H9 (cell line): ENCODE data around the gene C1orf159. TPM values are rescaled to one million over a fixed set of nuclear protein-coding genes. Genes with fewer than 3 reads are reported as not detected.

Experiments used
- DNase-seq: peaks from one replicate; pipeline ENCODE4 v3.0.0-alpha.2; 2017
- H2AFZ ChIP-seq: one replicate; pipeline ENCODE4 v1.6.1; 2013; ENCODE audit warnings: mild to moderate bottlenecking, low read length, control low read depth, moderate library complexity
- H2AK5ac ChIP-seq: 2 replicates; pipeline ENCODE4 v1.6.1; 2013; ENCODE audit warnings: low read length, control low read depth, mixed read lengths; ENCODE audit not compliant: insufficient read length
- H2BK120ac ChIP-seq: one replicate; pipeline ENCODE4 v1.6.1; 2013; ENCODE audit warnings: low read depth, mild to moderate bottlenecking, low read length, control low read depth, inconsistent platforms; ENCODE audit not compliant: poor library complexity, severe bottlenecking
- H2BK12ac ChIP-seq: 2 replicates; pipeline ENCODE4 v1.6.1; 2013; ENCODE audit warnings: low read length, control low read depth, mixed read lengths, low read depth; ENCODE audit not compliant: insufficient read length
- H2BK15ac ChIP-seq: 2 replicates; pipeline ENCODE4 v1.6.1; 2013; ENCODE audit warnings: low read depth, low read length, control low read depth
- H2BK20ac ChIP-seq: one replicate; pipeline ENCODE4 v1.6.1; 2013; ENCODE audit warnings: low read depth, mild to moderate bottlenecking, low read length, control low read depth, inconsistent platforms; ENCODE audit not compliant: poor library complexity, severe bottlenecking
- H2BK5ac ChIP-seq: 2 replicates; pipeline ENCODE4 v1.6.1; 2013; ENCODE audit warnings: low read length, control low read depth, mixed read lengths; ENCODE audit not compliant: insufficient read length
- H3K14ac ChIP-seq: 2 replicates; pipeline ENCODE4 v1.6.1; 2013; ENCODE audit warnings: low read length, control low read depth; ENCODE audit not compliant: insufficient read depth
- H3K18ac ChIP-seq: 2 replicates; pipeline ENCODE4 v1.6.1; 2013; ENCODE audit warnings: low read depth, mild to moderate bottlenecking, mixed read lengths, low read length, control low read depth; ENCODE audit not compliant: insufficient read length
- H3K23ac ChIP-seq: 2 replicates; pipeline ENCODE4 v1.6.1; 2013; ENCODE audit warnings: low read length, control low read depth, mixed read lengths, low read depth; ENCODE audit not compliant: insufficient read length
- H3K23me2 ChIP-seq: 2 replicates; pipeline ENCODE4 v1.6.1; 2013; ENCODE audit warnings: low read depth, mild to moderate bottlenecking, mixed read lengths, low read length, control low read depth; ENCODE audit not compliant: insufficient read length, poor library complexity, severe bottlenecking
- H3K27ac ChIP-seq: 2 replicates; pipeline ENCODE4 v1.5.1; 2013; ENCODE audit warnings: low read length, control low read depth, mixed read lengths, low read depth; ENCODE audit not compliant: insufficient read length
- H3K27me3 ChIP-seq: 2 replicates; pipeline ENCODE4 v1.6.1; 2013; ENCODE audit warnings: low read length, control low read depth, inconsistent platforms; ENCODE audit not compliant: insufficient read depth
- H3K4ac ChIP-seq: 2 replicates; pipeline ENCODE4 v1.6.1; 2013; ENCODE audit warnings: low read depth, mild to moderate bottlenecking, control low read depth, inconsistent platforms, low read length, moderate library complexity
- H3K4me1 ChIP-seq: 2 replicates; pipeline ENCODE4 v1.6.1; 2013; ENCODE audit warnings: low read length, control low read depth, inconsistent platforms; ENCODE audit not compliant: insufficient read depth
- H3K4me2 ChIP-seq: 2 replicates; pipeline ENCODE4 v1.6.1; 2013; ENCODE audit warnings: low read length, control low read depth, mixed read lengths; ENCODE audit not compliant: insufficient read length, insufficient read depth
- H3K56ac ChIP-seq: 2 replicates; pipeline ENCODE4 v1.6.1; 2013; ENCODE audit warnings: low read depth, mild to moderate bottlenecking, mixed read lengths, low read length, control low read depth; ENCODE audit not compliant: insufficient read length
- H3K79me1 ChIP-seq: 2 replicates; pipeline ENCODE4 v1.6.1; 2013; ENCODE audit warnings: low read depth, mild to moderate bottlenecking, moderate library complexity, low read length, control low read depth, inconsistent platforms; ENCODE audit not compliant: insufficient read depth, poor library complexity, severe bottlenecking
- H3K79me2 ChIP-seq: 2 replicates; pipeline ENCODE4 v1.6.1; 2013; ENCODE audit warnings: low read length, control low read depth, inconsistent platforms; ENCODE audit not compliant: insufficient read depth
- H3K9ac ChIP-seq: 2 replicates; pipeline ENCODE4 v1.6.1; 2013; ENCODE audit warnings: low read length, control low read depth, mixed read lengths; ENCODE audit not compliant: insufficient read length; ENCODE audit errors: extremely low read depth
- H3K9me3 ChIP-seq: one replicate; pipeline ENCODE4 v1.6.1; 2013; ENCODE audit warnings: low read depth, low read length, inconsistent platforms; ENCODE audit not compliant: control insufficient read depth
- H3T11ph ChIP-seq: one replicate; pipeline ENCODE4 v1.6.1; 2013; ENCODE audit warnings: mild to moderate bottlenecking, low read length, control low read depth, inconsistent platforms
- H4K20me1 ChIP-seq: one replicate; pipeline ENCODE4 v1.6.1; 2013; ENCODE audit not compliant: control insufficient read depth, insufficient read length, insufficient read depth
- H4K5ac ChIP-seq: 2 replicates; pipeline ENCODE4 v1.6.1; 2013; ENCODE audit warnings: low read depth, mild to moderate bottlenecking, mixed read lengths, low read length, control low read depth; ENCODE audit not compliant: insufficient read length
- H4K8ac ChIP-seq: replicated peaks from 2 replicates; pipeline ENCODE4 v1.6.1; 2013; ENCODE audit warnings: low read length, control low read depth, mixed read lengths, low read depth; ENCODE audit not compliant: insufficient read length
- H4K91ac ChIP-seq: 2 replicates; pipeline ENCODE4 v1.6.1; 2013; ENCODE audit warnings: low read depth, mild to moderate bottlenecking, moderate library complexity, mixed read lengths, low read length, control low read depth; ENCODE audit not compliant: insufficient read length
- H3K27ac Mint-ChIP-seq, 3 experiments: 2 replicates in 2 of 3; 3 replicates in 1 of 3; pipeline ENCODE4 v1.8.0; 2020 to 2021; ENCODE audit warnings: mixed read lengths in 3 of 3, mild to moderate bottlenecking in 1 of 3, moderate library complexity in 1 of 3
- H3K27me3 Mint-ChIP-seq: 2 replicates; pipeline ENCODE4 v1.8.0; 2021; ENCODE audit warnings: low read depth, mild to moderate bottlenecking, moderate library complexity, mixed read lengths
- H3K36me3 Mint-ChIP-seq, 3 experiments: 2 replicates in 2 of 3; 3 replicates in 1 of 3; pipeline ENCODE4 v1.8.0; 2020 to 2021; ENCODE audit warnings: low read depth in 3 of 3, mixed read lengths in 3 of 3; ENCODE audit not compliant: insufficient read depth in 1 of 3
- H3K4me1 Mint-ChIP-seq, 2 experiments: 2 replicates each; pipeline ENCODE4 v1.8.0; 2020; ENCODE audit warnings: mixed read lengths in 2 of 2
- H3K4me3 Mint-ChIP-seq, 2 experiments: 2 replicates in 1 of 2; 3 replicates in 1 of 2; pipeline ENCODE4 v1.8.0; 2020 to 2021; ENCODE audit warnings: mild to moderate bottlenecking in 2 of 2, mixed read lengths in 2 of 2, moderate library complexity in 1 of 2
- H3K9me3 Mint-ChIP-seq, 2 experiments: 2 replicates in 1 of 2; 3 replicates in 1 of 2; pipeline ENCODE4 v1.8.0; 2020; ENCODE audit warnings: mild to moderate bottlenecking in 2 of 2, mixed read lengths in 2 of 2, moderate library complexity in 1 of 2
- CTCF ChIP-seq: fragments of 200-600 bp; sonication (generic); conservative IDR thresholded peaks from 3 replicates; pipeline ENCODE4 v1.8.0; 2021; ENCODE audit warnings: antibody characterized with exemption, mild to moderate bottlenecking
- WGBS: extraction: QIAGEN DNeasy Blood & Tissue Kit; methylation state at CpG from one replicate; pipeline ENCODE4 v1.1.7; 2013; ENCODE audit warnings: missing lambda C conversion rate, low lambda C conversion rate, mixed read lengths; ENCODE audit not compliant: insufficient read length; ENCODE audit errors: extremely low coverage; 5-methylcytosine and 5-hydroxymethylcytosine counted together
- total RNA-seq: library from RNA; stranded (reverse); gene quantifications from 2 replicates; pipeline ENCODE4 v1.2.1, GENCODE V29; 2021

C1orf159 gene
- total RNA-seq, 1 experiment from 2014 or later, result 12.3 TPM

DNA sequence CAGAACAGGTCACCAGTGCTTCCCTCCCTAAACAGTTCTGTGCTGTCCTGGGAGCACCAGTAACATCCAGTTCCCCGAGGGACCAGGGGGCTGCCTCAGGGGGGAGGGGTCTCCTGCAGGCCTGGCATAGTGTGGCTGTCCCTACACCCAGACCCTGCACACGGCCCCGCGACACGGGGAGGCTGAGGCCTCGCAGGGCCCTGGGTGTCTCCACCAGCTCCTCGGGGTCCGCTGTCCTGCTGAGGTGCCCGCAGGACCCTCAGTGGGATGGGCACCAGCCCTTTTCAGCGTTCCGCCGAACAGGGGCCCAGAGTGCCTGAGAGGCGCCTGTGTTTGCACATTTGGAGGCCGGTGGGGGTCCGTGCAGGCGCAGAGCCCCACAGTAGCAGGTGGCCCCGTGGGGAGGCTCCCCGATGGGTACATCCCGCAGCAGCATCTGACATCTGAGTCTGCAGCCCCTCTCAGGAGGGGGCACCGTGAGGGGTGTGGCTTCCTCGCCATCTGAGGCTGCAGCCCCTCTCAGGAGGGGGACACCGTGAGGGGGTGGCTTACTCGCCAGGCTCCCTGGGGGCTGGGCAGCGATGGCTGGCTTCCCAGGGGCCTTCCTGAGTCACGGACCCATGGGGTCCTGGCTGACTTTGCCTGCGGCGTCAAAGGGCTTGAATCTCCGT, 18.5 kb upstream of the C1orf159 start:
- H3K9me3 ChIP-seq, result no peaks in the 10 kb centered on the region
- no peak overlapping the region for H3K56ac ChIP-seq
- no peak overlapping the region for H3K4me2 ChIP-seq
- H2BK120ac ChIP-seq, result no peak overlapping the region
- WGBS, result no CpG with 5 or more reads among the region's 28 CpGs
- no peak overlapping the region for H2BK5ac ChIP-seq
- no peak overlapping the region for H2BK12ac ChIP-seq
- H3K27ac Mint-ChIP-seq, result no peak overlapping the region
- no peak overlapping the region for H3K18ac ChIP-seq
- no peaks in the 10 kb centered on the region for H3K79me2 ChIP-seq
- H3K27ac ChIP-seq, result no peak overlapping the region
- H2BK20ac ChIP-seq, result no peak overlapping the region
- H2AK5ac ChIP-seq, result no peak overlapping the region
- H4K20me1 ChIP-seq, result no peaks in the 10 kb centered on the region
- no peaks in the 10 kb centered on the region for H3K36me3 Mint-ChIP-seq
- DNase-seq, result no peak
- no peaks in the 10 kb centered on the region for H3K27me3 ChIP-seq
- H3K23me2 ChIP-seq, result no peaks in the 10 kb centered on the region
- peaks cover 19% of the 10 kb centered on the region for H3K27me3 Mint-ChIP-seq
- no peak overlapping the region for H4K91ac ChIP-seq
- no peak overlapping the region for H3K23ac ChIP-seq
- no peak overlapping the region for H4K5ac ChIP-seq
- no peak overlapping the region for H3K9ac ChIP-seq
- no peaks in the 10 kb centered on the region; a peak in 2 of 5 replicates for H3K9me3 Mint-ChIP-seq
- no peak overlapping the region for H3K4me3 Mint-ChIP-seq
- H3T11ph ChIP-seq, result no peak overlapping the region
- H3K79me1 ChIP-seq, result no peaks in the 10 kb centered on the region
- no peak overlapping the region for H4K8ac ChIP-seq
- H3K4ac ChIP-seq, result no peak overlapping the region
- H2AFZ ChIP-seq, result no peak overlapping the region
- no peak for TF ChIP-seq CTCF
- no peak overlapping the region for H3K14ac ChIP-seq
- no peak overlapping the region for H2BK15ac ChIP-seq
- H3K4me1 ChIP-seq, result no peaks in the 10 kb centered on the region; the same call in 1 of the 2 replicates
- peaks cover 8 to 15% of the 10 kb centered on the region in 2 experiments; a peak in 3 of 4 replicates for H3K4me1 Mint-ChIP-seq
